Right renal cortex interstitium (tissue), 3 donors: ENCODE results near the gene OBSCN. TPM values are rescaled to one million over a fixed set of nuclear protein-coding genes. Genes with fewer than 3 reads are reported as not detected.

Experiments
- DNase-seq, 3 donors: peaks; one replicate each; pipeline ENCODE4 v3.0.0-alpha.2; 2013; ENCODE audit warnings: low read depth in 3 of 3, low spot score in 2 of 3
- polyA plus RNA-seq, 3 donors: library from polyadenylated mRNA; unstranded; fragments of 120-200 nt; gene quantifications; one replicate each; pipeline ENCODE4 v1.2.1, GENCODE V29; 2013; ENCODE audit not compliant: insufficient read length in 3 of 3

Gene OBSCN
- polyA plus RNA-seq, 3 donors = 20.2 to 22.0 (median 20.9) TPM

- no peak for DNase-seq
Measured at GRCh38 chr1:228335406-228336307, 127.8 kb downstream of the OBSCN start.

GRCh38 chr1:228336308-228337030 lies 128.6 kb downstream of the OBSCN start:
- no peak for DNase-seq

- no peak for DNase-seq
Measured at GRCh38 chr1:228337031-228337564, 129.3 kb downstream of the OBSCN start.

GRCh38 chr1:228337711-228338520 lies 130.1 kb downstream of the OBSCN start:
- no peak for DNase-seq

- no peak for DNase-seq
Measured at GRCh38 chr1:228338521-228339051, 130.7 kb downstream of the OBSCN start.

GRCh38 chr1:228339059-228339704 lies 131.3 kb downstream of the OBSCN start:
- DNase-seq = no peak

- no peak for DNase-seq
Measured at GRCh38 chr1:228339766-228340685, 132.2 kb downstream of the OBSCN start.

- DNase-seq = no peak
Measured at GRCh38 chr1:228340686-228341449, 133.0 kb downstream of the OBSCN start.

- no peak for DNase-seq
Measured at GRCh38 chr1:228341450-228341813, 133.6 kb downstream of the OBSCN start.

- DNase-seq = no peak
Measured at GRCh38 chr1:228341814-228342626, 134.2 kb downstream of the OBSCN start.

GRCh38 chr1:228342627-228343190 lies 134.9 kb downstream of the OBSCN start:
- no peak for DNase-seq

GRCh38 chr1:228343191-228343661 lies 135.4 kb downstream of the OBSCN start:
- no peak for DNase-seq

GRCh38 chr1:228344631-228345072 lies 136.8 kb downstream of the OBSCN start:
- no peak for DNase-seq

GRCh38 chr1:228345201-228345930 lies 137.5 kb downstream of the OBSCN start:
- no peak for DNase-seq

GRCh38 chr1:228346731-228347130 lies 138.9 kb downstream of the OBSCN start:
- DNase-seq = no peak

GRCh38 chr1:228347181-228347580 lies 139.3 kb downstream of the OBSCN start:
- DNase-seq = no peak
